ENCODE data around the gene FAM83B.

The FAM83B gene

GRCh38 chr6:54987633-54988290 is 141.2 kb downstream of the FAM83B start:
- no peak for DNase-seq

GRCh38 chr6:54988576-54988975 is 142.0 kb downstream of the FAM83B start:
- DNase-seq, result no peak

- no peak for DNase-seq
These were observed 143.4 kb downstream of the FAM83B start for GRCh38 chr6:54990001-54990400.

All from NCI-H446 (cell line).